Measurements from ENCODE around the gene FUT8.

FUT8 gene

GRCh38 chr14:65506801-65507200 is 94.3 kb downstream of the FUT8 start:
- DNase-seq (ENCODE audit: low read depth in 2 of 2) = no peak
- no peak overlapping the region for H3K4me3 ChIP-seq (replicated peaks in 1 of 2; ENCODE audit: low read depth in 2 of 2, low read length in 2 of 2)
- TF ChIP-seq CTCF (IDR thresholded peaks at IDR 0.05; ENCODE audit: low read depth, low read length) = no peak

GRCh38 chr14:65509842-65510241 is 97.3 kb downstream of the FUT8 start:
- no peak for DNase-seq (ENCODE audit: low read depth in 2 of 2)
- H3K4me3 ChIP-seq (replicated peaks in 1 of 2; ENCODE audit: low read depth in 2 of 2, low read length in 2 of 2) = no peak overlapping the region
- TF ChIP-seq CTCF (IDR thresholded peaks at IDR 0.05; ENCODE audit: low read depth, low read length) = no peak

- no peak for DNase-seq (ENCODE audit: low read depth in 2 of 2)
- no peak overlapping the region for H3K4me3 ChIP-seq (replicated peaks in 1 of 2; ENCODE audit: low read depth in 2 of 2, low read length in 2 of 2)
- TF ChIP-seq CTCF (IDR thresholded peaks at IDR 0.05; ENCODE audit: low read depth, low read length) = no peak
Observed at GRCh38 chr14:65513671-65514070, 101.1 kb downstream of the FUT8 start.

- no peak overlapping the region for H3K4me3 ChIP-seq (replicated peaks in 1 of 2; ENCODE audit: low read depth in 2 of 2, low read length in 2 of 2)
- no peak for TF ChIP-seq CTCF (IDR thresholded peaks at IDR 0.05; ENCODE audit: low read depth, low read length)
- DNase-seq (ENCODE audit: low read depth in 2 of 2) = no peak
Observed at GRCh38 chr14:65517635-65518542, 105.4 kb downstream of the FUT8 start.

- no peak for DNase-seq (ENCODE audit: low read depth in 2 of 2)
- H3K4me3 ChIP-seq (replicated peaks in 1 of 2; ENCODE audit: low read depth in 2 of 2, low read length in 2 of 2) = no peak overlapping the region
- no peak for TF ChIP-seq CTCF (IDR thresholded peaks at IDR 0.05; ENCODE audit: low read depth, low read length)
Observed at GRCh38 chr14:65528069-65528468, 115.5 kb downstream of the FUT8 start.

GRCh38 chr14:65531148-65531547 is 118.6 kb downstream of the FUT8 start:
- H3K4me3 ChIP-seq (replicated peaks in 1 of 2; ENCODE audit: low read depth in 2 of 2, low read length in 2 of 2) = no peak overlapping the region
- DNase-seq (ENCODE audit: low read depth in 2 of 2) = no peak
- no peak for TF ChIP-seq CTCF (IDR thresholded peaks at IDR 0.05; ENCODE audit: low read depth, low read length)

Data from cardiac fibroblast (primary cell).